Measurements from ENCODE around the gene COG7.
"Not testable (repeated sequence)": the region's sequence is repeated elsewhere in the genome, so short reads cannot be mapped to it uniquely, and the experiment has no call there.

The COG7 gene

DNA sequence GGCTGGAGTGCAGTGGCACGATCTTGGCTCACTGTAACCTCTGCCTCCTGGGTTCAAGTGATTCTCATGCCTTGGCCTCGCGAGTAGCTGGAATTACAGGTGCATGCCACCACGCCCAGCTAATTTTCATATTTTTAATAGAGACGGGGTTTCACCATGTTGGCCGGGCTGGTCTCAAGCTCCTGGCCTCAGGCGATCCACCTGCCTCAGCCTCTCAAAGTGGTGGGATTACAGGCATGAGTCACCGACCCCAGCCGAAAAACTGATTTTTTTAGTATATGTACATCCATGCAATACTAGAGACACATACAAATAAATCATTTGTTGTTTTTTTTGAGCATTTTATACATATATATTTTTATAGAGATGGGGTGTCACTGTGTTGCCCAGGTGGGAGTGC is 71.3 kb downstream of the COG7 start:
- not testable (repeated sequence) for DNase-seq

DNA sequence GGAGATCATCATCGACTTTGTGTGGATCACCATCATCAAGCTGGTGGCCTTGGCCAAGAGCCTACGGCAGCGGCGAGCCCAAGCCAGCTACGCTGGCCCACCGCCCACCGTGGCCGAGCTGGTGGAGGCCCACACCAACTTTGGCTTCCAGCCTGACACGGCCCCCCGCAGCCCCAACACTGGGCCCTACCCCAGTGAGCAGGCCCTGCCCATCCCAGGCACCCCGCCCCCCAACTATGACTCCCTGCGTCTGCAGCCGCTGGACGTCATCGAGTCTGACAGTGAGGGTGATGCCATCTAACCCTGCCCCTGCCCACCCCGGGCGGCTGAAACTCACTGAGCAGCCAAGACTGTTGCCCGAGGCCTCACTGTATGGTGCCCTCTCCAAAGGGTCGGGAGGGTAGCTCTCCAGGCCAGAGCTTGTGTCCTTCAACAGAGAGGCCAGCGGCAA is 72.5 kb downstream of the COG7 start:
- no peak for DNase-seq

DNA sequence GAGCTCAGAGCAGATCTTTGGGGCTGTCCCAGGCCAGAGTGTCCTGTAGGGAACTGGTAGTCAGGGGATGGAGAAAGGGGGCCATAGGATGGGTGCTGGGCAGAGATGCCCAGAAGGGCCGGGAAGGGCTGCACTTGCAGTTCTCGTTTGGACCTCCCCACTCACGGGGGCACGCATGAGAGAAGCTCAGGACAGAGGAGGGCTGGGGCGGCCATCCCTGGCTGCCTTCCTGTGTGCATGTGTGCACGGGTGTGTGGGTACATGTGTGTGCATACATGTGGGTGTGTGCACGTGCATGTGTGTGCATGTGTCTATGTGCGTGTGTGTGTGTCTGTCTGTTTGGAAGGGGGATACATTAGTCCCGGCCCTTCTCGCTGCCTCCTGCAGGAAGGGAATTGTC is 73.3 kb downstream of the COG7 start:
- DNase-seq: no peak

DNA sequence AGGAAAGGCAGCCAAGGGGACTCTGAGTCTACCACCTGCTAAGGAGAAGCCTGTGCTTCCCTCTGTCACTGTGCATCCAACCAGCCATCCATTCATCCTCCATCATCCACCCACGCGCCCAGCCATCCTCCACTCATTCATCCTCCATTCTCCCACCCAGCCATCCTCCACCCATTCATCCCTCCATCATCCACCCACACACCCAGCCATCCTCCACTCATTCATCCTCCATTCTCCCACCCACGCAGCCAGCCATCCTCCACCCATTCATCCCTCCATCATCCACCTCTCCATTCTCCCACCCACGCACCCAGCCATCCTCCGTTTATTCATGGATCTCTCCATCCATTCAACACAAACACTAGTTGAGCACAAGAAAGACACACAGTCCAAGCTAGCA is 74.1 kb downstream of the COG7 start:
- DNase-seq: no peak

DNA sequence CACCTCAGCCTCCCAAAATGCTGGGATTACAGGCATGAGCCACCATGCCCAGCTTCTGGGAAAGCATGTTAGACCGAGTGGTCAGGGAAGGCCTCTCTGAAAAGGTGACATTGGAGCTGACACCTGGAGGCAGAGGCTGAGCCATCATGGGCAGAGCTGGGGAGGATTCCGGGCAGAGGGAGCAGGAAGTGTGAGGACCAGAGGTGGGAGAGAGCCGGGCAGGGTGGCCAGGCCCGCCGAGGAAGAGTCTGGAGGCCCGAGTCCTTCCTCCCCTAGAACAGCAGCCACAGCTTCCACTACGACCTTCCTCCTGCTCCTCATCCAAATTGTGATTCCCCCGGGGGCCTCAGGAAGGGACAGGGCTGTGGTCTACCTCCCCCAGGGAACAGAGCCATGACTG is 74.7 kb downstream of the COG7 start:
- no peak for DNase-seq

DNA sequence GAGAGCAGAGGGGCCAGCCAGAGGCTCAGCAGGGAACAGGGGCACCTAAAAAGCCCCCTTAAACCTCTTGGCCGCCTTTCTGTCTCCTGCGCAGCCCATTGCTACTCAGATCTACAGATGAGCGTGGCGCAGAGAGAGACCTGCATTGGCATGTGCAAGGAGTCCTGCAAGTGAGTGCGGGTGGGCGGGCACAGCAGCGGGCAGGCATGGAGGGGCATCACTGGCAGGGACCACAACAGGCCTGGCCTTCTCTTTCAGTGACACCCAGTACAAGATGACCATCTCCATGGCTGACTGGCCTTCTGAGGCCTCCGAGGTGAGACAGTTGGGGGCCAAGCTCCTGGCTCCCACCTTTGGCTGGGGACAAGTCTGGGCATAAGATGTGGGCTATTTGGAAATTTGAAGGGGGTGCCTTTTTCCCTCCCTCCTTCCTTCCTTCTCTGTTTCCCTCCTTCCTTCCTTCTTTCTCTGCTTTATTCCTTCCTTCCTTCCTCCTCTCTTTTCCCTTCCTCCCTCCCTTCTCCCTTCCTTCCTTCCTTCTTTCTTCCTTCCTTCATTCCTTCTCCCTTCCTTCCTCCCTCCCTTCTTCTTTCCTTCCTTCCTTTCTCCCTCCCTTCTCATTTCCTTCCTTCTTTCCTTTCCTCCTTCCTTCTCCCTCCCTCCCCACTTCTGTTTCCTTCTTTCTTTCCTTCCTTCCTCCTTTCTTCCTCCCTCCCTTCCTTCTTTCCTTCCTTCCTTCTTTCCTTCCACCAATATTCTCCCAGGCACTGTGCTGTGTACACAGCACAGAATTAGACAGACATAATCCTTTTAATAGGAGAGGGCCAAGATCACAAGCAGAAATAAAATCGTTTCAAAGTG is 75.7 kb downstream of the COG7 start:
- DNase-seq: no peak

DNA sequence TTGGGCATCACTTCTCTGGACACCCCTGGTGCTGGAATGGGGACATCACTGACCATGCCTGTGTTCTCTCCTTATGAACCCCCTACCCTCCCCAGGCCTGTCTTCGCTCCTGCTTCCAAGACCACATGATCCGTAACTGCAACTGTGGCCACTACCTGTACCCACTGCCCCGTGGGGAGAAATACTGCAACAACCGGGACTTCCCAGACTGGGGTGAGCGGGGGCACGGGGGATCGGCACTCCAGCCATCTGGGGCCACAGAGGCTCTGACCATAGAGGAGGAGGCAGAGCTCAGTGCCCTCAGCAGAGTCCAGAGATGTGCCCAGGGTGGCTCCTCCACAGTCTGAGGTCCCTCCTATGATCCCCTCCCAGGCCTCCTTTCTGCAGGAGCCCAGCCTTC is 77.3 kb downstream of the COG7 start:
- DNase-seq: no peak

DNA sequence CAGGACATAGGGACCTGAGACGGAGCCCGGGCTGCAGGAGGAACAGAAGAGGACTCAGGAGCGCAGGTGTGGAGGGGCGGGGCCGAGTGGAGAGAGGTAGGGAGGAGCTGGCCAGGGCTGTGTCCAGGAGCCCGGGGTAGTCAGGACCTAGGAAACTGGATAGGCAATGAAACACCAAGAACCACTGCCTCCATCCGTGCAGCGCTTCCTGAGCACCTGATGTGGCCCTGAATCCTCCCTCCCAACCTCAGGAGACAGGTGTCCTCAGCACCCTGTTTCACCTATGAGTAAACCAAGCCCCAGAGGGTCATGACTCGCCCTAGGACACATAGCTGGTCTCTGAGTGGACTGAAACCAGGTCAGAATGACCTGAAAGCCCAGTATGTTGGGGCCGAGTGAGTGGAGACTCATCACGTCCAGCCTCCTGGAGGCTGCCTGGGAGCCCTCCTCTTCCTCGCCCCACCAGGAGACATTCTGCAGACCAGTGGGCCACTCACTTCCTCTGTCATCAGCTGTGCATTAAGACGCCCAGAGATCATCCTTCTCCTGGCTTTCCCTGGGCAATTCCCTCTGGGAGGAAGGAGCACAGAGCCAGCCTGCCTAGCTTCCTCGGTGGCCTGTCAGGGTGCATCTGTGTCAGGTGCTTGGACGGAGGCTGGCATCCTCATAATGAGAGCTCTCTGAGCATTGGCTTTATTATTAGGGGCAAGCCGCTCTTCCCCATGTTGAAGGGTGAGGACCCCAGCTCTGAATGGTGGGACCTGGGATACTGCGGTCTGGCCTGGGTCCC is 78.1 kb downstream of the COG7 start:
- DNase-seq: no peak

DNA sequence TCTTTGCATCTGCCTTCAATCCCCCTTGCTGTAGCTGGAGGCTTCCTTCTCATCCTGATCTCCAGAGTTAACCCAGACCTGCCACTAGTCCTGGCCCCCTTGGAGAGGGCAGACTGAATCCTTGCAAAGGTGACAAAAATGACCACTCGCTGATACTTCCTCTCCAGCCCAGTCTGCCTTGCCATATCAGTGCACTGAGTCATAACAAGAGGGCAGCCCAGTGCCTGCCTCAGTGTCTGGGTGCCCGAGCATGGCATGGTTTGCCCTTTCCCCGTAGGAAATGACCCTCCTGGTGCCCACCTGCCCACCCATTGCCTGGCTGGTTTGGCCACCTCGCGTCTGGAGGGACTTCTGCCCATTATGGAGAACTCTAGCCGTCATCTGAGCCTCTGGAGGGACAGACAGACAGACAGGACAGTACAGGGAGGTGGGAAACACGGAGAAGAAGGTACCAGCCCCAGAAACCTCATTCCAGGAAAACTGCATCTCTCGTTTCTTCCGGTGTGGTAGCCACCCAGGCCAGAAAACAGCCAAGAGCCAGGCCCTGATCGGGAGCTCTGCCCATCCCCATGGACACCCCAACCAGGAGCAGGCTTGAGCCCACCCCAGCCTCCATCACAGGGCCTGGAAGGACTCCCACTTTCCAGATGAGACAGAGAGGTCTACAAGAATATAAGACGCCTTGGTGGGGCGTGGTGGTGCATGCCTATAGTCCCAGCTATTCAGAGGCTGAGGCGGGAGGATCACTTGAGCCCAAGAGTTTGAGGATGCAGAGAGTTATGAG is 79.4 kb downstream of the COG7 start:
- no peak for DNase-seq

DNA sequence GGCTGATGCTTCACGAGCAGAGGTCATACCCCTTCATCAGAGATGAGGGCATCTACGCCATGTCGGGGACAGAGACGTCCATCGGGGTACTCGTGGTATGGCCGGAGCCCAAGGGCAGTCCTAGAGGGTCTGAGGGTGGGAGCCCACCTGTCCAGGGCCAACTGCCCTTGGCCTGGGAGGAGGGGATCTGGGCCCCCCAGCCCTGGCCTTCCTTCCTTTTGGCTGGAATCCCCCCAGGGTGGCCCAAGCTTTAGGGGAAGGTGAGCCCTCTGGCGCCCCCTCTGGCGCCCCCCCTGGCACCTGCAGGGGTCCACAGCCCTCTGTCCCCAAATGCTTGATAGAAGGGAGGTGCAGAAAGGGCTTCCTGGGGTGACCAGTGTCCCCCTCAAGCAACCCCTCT is 81.6 kb downstream of the COG7 start:
- DNase-seq: no peak

DNA sequence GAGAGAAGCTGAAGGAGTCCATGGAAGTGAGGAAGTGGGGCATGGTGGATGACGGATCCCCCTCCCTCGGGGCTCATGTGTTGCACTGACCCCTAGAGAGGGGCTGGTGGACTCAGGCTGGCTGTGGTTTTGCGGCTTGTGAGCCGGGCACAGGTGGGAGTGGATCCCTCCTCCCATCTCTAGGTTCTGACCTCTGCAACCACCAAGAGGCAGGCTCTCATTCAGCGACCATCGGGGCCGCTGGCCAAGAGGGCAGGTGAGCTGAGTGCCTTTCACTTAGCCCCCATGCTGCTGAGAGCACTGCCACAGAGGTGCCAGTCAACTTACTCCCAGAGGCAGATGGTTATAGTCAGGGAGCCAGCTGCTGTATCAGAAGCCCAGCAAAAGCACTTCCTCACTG is 83.6 kb downstream of the COG7 start:
- no peak for DNase-seq

DNA sequence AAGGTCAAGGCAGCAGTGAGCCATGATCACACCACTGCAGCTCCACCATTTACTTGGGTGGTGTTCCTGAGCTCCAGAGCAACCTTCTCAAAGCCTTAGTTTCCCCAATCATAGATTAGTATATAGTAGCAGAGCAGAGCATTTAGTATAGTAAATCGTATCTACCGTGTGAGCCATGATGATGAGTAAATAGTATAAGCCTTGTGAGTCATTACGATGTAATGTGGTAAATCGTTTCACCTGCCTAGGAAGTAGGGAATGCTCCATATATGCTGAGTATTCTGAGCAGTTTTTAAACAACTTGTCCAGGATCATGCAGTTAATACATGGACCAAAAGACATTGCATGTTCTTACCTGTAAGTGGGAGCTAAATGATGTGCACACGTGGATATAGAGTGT is 84.5 kb downstream of the COG7 start:
- no peak for DNase-seq

DNA sequence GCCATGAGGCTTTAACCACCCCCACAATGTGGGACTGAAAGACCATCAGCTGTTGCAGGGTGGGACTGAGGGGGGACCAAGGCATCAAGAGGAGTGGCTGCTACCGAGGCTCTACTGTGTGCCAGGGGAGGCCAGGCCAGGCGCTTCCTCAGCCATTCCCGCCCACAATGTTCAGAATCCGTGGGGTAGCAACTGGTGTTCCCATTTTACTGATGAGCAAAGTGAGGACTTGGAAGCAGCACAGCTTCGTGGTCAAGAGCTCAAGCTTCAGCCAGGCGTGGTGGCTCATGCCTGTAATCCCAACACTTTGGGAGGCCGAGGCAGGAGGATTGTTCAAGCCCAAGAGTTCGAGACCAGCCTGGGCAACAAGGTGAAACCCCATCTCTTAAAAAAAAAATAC is 85.0 kb downstream of the COG7 start:
- no peak for DNase-seq

DNA sequence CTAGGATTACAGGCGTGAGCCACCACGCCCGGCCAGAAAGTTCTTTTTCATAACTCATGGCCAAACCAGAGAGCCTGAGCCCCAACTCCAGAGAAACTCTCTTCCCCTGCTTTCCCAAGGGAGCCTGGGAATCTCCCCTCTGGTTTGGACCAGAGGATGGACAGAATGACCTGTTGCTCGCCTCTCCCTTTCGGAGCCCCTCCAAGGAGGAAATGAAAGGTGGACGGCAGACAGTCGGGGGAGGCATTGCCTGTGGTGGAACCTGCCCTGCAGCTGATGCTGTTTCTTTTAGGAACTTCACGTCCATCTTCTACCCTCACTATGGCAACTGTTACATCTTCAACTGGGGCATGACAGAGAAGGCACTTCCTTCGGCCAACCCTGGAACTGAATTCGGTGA is 85.4 kb downstream of the COG7 start:
- DNase-seq: no peak

DNA sequence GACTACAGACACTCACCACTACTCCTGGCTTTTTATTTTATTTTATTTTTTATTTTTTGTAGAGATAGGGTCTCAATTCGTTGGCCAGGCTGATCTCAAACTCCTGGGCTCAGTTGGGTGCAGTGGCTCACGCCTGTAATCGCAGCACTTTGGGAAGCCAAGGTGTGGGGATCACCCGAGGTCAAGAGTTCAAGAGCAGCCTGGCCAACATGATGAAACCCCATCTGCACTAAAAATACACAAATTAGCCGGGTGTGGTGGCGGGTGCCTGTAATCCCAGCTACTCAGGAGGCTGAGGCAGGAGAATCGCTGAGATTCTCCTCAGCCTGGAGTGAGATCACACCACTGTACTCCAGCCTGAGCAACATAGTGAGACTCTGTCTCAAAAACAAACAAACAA is 86.6 kb downstream of the COG7 start:
- not testable (repeated sequence) for DNase-seq

DNA sequence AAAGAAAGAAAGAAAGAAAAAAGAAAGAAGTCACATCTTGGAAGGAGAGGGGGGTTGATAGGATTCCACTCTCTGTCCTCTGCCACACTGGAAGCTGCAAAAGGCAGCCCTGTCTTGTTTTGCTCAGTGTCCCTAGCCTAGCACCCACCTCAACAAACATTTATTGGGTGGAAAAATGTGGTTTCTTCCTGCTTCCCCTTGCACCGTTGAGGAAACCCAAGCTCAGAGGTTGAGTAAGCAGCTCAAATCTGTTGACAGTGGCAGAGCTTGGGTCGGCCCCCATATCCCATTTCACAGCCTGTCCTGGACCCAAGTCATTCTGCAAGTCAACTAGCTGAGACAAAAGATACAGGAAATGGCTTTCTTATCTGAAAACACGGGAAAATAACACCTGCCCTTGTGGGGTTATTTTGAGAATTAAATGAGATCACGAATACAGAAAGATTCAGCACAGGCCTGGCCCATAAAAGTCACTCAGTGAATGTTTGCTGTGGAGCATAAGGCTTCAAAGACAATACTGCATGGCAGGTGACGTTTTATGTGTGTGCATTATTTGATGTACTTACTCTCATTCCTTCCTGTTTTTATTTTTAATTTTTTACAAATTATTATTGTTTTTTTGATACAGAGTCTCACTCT is 87.3 kb downstream of the COG7 start:
- DNase-seq: no peak

DNA sequence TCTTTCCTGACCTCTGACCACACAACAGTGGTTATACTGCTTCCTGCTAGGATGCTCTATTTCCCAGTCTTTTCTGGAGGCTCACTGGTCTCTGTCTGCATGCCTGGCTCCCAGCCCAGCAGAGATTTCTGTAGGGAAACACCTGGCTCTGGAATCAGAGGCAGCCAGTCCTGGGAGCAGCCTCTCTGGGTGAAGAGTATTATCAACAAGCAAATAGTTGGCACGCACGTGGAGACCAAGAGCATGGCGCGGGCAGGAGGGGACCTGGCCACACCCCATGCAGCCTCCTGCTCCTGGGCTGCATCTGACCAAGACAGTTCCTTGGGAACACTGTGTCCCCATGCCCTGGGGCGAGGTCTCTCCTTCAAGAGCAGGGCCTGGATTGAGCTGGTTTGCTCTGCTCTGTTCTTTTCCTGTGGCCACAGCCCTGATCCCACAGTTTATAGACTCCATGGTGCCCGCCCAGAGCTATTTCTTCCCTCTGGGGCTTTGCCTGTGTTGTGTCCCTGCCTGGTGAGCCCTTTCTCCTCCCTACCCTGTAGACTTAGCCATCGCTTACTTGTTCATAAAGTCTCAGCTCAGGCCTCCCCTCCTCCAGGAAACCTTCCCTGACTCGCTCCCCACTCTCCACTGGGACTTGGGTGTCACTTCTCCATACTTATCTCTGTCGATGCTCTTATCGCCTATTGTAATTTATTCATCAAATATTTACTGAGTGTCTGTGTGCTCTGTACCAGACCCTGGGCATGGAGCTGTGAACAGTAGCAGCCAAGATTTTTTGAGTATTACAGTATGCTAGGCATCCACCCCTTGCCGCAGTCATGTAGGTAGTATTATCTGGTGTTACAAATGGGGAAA is 90.3 kb downstream of the COG7 start:
- DNase-seq: no peak

DNA sequence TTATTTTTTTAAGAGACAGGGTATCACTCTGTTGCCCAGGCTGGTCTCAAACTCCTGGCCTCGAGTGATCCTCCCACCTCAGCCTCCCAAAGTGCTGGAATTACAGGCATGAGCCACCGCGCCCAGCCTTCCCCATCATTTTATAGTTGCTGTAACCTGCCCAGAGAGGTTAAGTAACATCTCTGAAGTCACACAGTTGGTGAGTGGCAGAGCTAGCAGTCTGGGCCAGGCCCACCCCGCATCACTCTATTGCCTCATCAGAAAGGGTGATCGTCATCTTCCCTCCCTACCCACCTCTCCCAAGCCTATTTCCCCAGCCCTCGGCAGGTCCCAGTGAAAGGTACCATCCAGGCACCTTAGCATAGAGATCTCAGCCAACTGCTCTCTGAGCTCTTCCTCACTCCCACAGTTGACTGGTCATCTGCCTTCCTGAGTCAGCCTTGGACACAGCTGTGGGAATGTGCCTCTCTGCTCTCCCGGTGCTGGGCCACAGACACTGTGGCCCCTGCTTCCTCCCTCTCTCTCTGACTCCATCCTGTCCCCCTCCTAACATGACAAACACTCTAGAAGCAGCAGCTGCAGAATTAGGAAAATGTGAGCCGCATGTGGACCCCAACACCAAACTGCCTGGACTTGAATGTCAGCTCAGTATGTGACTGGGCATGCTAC is 93.8 kb downstream of the COG7 start:
- DNase-seq: no peak

DNA sequence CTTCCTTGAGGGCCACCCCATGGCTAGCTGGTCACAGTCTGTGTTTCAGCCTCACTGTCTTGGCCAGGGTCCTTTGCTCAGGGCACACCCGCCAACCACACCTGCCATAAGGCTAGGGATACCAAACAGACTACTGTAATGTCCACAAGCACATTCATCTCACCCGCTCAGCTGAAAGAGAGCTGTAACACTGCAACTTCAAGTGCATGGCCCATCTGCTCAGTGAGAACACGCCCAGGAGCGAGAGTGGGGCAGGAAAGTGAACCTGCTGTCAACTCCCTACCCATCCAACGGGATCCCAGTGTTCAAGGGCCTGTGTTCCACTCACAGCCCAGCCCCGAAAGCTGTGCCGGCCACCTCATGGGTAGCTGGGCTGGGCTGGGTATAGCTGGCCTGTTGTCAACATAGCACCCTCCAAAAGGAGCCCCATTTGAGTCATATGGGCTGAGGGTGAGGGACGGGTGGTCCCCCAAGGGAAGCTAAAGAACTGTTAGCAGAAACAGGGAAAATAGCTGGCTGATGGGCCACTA is 95.2 kb downstream of the COG7 start:
- DNase-seq: no peak

DNA sequence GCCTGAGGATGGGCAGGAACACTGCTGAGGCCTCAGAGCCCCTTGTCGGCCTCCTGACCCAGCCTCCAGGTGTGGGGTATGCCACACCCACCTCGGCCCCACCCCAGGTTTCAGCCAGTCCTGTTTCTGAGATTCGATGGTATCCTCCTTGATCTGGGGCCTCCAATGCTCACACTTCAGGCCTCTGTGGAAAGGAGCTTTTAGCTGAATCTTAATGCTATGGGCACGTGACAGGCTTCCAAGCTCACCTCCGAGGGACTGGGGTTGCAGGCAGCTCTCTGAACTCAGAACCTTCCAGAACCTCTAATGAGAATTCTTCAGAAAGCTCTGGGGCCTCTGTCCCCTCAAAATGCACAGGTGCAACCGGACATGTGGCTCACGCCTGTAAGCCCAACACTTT is 96.0 kb downstream of the COG7 start:
- no peak for DNase-seq

DNA sequence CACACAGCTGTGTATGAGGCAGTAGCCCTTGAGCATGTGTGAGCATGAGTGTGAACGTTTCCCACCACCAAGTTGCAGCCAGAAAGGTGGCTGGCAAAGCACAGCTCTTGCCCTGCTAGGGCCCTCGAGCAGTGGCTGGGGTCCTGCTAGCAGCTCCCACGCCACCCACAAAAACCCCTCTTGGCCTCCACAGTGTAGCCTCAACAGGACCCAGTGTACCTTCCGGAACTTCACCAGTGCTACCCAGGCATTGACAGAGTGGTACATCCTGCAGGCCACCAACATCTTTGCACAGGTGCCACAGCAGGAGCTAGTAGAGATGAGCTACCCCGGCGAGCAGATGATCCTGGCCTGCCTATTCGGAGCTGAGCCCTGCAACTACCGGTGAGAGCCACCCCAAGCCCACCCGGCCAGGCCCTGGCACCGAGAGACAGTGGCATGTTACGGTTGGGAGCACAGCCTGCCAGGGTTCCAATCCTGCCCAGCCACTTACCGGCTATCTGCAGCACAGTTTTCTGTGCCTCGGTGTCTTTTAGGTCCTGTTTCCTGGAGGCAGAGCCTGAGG is 97.8 kb downstream of the COG7 start:
- no peak for DNase-seq

All from fibroblast of skin of right biceps (primary cell).